ENCODE results near the gene RUNX2. TPM values are rescaled to one million over a fixed set of nuclear protein-coding genes. Genes with fewer than 3 reads are reported as not detected.

Gene RUNX2
- total RNA-seq, 4 donors from 2014 or later: 1.00 to 8.1 (median 3.6) TPM

DNA sequence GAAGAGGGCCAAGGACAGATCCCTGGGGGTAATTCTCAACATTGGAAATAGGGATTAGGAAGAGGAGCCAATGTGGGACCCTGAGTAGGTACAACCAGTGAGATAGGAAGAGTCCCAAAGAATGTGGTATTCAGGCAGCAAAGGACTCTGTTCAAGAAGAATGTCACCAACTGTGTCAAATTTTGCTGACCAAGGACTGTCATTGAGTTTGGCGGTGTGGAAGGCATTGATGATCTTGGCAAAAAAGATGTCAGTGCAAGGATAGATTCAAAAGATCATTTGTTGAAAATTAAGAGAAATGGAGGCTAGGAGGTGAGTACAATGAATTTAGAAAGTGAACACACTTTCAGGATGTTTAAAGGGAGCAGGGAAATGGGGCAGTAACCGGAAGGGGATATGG lies 132.0 kb downstream of the RUNX2 start:
- no peak overlapping the region for H3K27ac ChIP-seq
- no peaks in the 10 kb centered on the region for H3K9me3 ChIP-seq
- H3K27me3 ChIP-seq: no peaks in the 10 kb centered on the region
- TF ChIP-seq CTCF (IDR thresholded peaks at IDR 0.05) (no peak), POLR2AphosphoS5 (IDR thresholded peaks at IDR 0.05) (no peak), POLR2A (IDR thresholded peaks at IDR 0.05) (no peak)
- DNase-seq: no peak
- in situ Hi-C loops (cut with MboI; ENCODE audit: low pct_ligation_motif_present in 1 of 4, low pct_unique_long_range_greater_than_20kb in 1 of 4, low sequenced_read_pairs in 3 of 4) (no loop called here), intact Hi-C loops (cut with DNase I; ENCODE audit: low total_unique reads) (no loop called here)
- no peak overlapping the region for H3K4me3 ChIP-seq
- peaks cover 0 to 3% (median 0%) of the 10 kb centered on the region in 4 donors for H3K4me1 ChIP-seq
- no peaks in the 10 kb centered on the region for H3K36me3 ChIP-seq
- WGBS, 2 donors (ENCODE audit: low coverage in 1 of 2): 95 to 98% methylated on average over 2 of the region's 2 CpGs

GRCh38 chr6:45461486-45461885 lies 133.4 kb downstream of the RUNX2 start:
- H3K27me3 ChIP-seq: no peaks in the 10 kb centered on the region
- no peak overlapping the region for H3K27ac ChIP-seq
- no peak for DNase-seq
- intact Hi-C loops (cut with DNase I; ENCODE audit: low total_unique reads) (no loop called here), in situ Hi-C loops (cut with MboI; ENCODE audit: low pct_ligation_motif_present in 1 of 4, low pct_unique_long_range_greater_than_20kb in 1 of 4, low sequenced_read_pairs in 3 of 4) (no loop called here)
- no peaks in the 10 kb centered on the region for H3K9me3 ChIP-seq
- WGBS, 2 donors (ENCODE audit: low coverage in 1 of 2): 83 to 86% methylated on average over 3 of the region's 3 CpGs
- H3K4me3 ChIP-seq: no peak overlapping the region
- no peaks in the 10 kb centered on the region for H3K36me3 ChIP-seq
- TF ChIP-seq EP300 (IDR thresholded peaks at IDR 0.05; ENCODE audit: low read depth): no peak
- TF ChIP-seq POLR2AphosphoS5 (IDR thresholded peaks at IDR 0.05): no peak
- TF ChIP-seq CTCF (IDR thresholded peaks at IDR 0.05): no peak
- no peak for TF ChIP-seq POLR2A (IDR thresholded peaks at IDR 0.05)
- peaks cover 0 to 3% (median 0%) of the 10 kb centered on the region in 4 donors for H3K4me1 ChIP-seq

- no peak for DNase-seq
- in situ Hi-C loops (cut with MboI; ENCODE audit: low pct_ligation_motif_present in 1 of 4, low pct_unique_long_range_greater_than_20kb in 1 of 4, low sequenced_read_pairs in 3 of 4): no loop called here
- peaks cover 0 to 3% (median 0%) of the 10 kb centered on the region in 4 donors for H3K4me1 ChIP-seq
- H3K36me3 ChIP-seq: no peaks in the 10 kb centered on the region
- 68 to 89% methylated on average over 7 of the region's 7 CpGs for WGBS, 2 donors (ENCODE audit: low coverage in 1 of 2)
- TF ChIP-seq CTCF (IDR thresholded peaks at IDR 0.05) (no peak), POLR2AphosphoS5 (IDR thresholded peaks at IDR 0.05) (no peak), EP300 (IDR thresholded peaks at IDR 0.05; ENCODE audit: low read depth) (no peak), POLR2A (IDR thresholded peaks at IDR 0.05) (no peak)
- no peaks in the 10 kb centered on the region for H3K27me3 ChIP-seq
- intact Hi-C loops (cut with DNase I; ENCODE audit: low total_unique reads): no loop called here
- H3K27ac ChIP-seq: no peak overlapping the region
- H3K4me3 ChIP-seq: no peak overlapping the region
- no peaks in the 10 kb centered on the region for H3K9me3 ChIP-seq
These were observed 134.3 kb downstream of the RUNX2 start for GRCh38 chr6:45462190-45463134.

- Histone ChIP-seq H3K27me3 (no peaks in the 10 kb centered on the region), H3K4me3 (no peak overlapping the region), H3K27ac (no peak overlapping the region), H3K4me1 (peaks cover 0 to 3% (median 0%) of the 10 kb centered on the region in 4 donors), H3K36me3 (no peaks in the 10 kb centered on the region), H3K9me3 (no peaks in the 10 kb centered on the region)
- no peak for TF ChIP-seq CTCF (IDR thresholded peaks at IDR 0.05)
- no peak for TF ChIP-seq EP300 (IDR thresholded peaks at IDR 0.05; ENCODE audit: low read depth)
- TF ChIP-seq POLR2A (IDR thresholded peaks at IDR 0.05): no peak
- TF ChIP-seq POLR2AphosphoS5 (IDR thresholded peaks at IDR 0.05): no peak
- in situ Hi-C loops (cut with MboI; ENCODE audit: low pct_ligation_motif_present in 1 of 4, low pct_unique_long_range_greater_than_20kb in 1 of 4, low sequenced_read_pairs in 3 of 4) (no loop called here), intact Hi-C loops (cut with DNase I; ENCODE audit: low total_unique reads) (no loop called here)
- no peak for DNase-seq
These were observed 136.6 kb downstream of the RUNX2 start for GRCh38 chr6:45464685-45465084.
